GM12878 (cell line): Measurements from ENCODE around the gene POLR2L. TPM values are rescaled to one million over a fixed set of nuclear protein-coding genes. Genes with fewer than 3 reads are reported as not detected.

ENCODE experiments used
- ATAC-seq: fragments of 200-7000 bp; cut with Tn5 transposase; 3 replicates; pipeline ENCODE4 v1.9.1; 2020; ENCODE audit warnings: mild to moderate bottlenecking, moderate library complexity
- BruUV-seq: library from RNA; stranded (reverse); fragments of 400-500 nt; replicated peaks from 2 replicates; lab custom pipeline; 2021; lab: Mats Ljungman, UMichigan
- CTCF ChIA-PET: fragments of 300-600 bp; sonication (Branson Sonifier 250); formaldehyde crosslinking; extraction: SDS; loops from one replicate; lab custom pipeline; 2021; ENCODE audit warnings: inconsistent platforms; lab: Yijun Ruan, JAX
- POLR2A ChIA-PET: fragments of 350-600 bp; formaldehyde crosslinking; extraction: SDS; loops from one replicate; lab custom pipeline; 2021; ENCODE audit warnings: inconsistent platforms; lab: Charles Lee
- RAD21 ChIA-PET: fragments of 300-600 bp; sonication (Branson Sonifier 250); formaldehyde crosslinking; loops from one replicate; lab custom pipeline; 2023; ENCODE audit warnings: antibody characterized with exemption; ENCODE audit not compliant: unreplicated experiment; lab: Charles Lee
- SMC1A ChIA-PET: fragments of 300-600 bp; sonication (Branson Sonifier 250); formaldehyde crosslinking; loops from one replicate; lab custom pipeline; 2023; ENCODE audit not compliant: unreplicated experiment, uncharacterized antibody; lab: Charles Lee
- DNase-seq: peaks from one replicate; pipeline ENCODE4 v3.0.0-alpha.2; 2011; ENCODE audit warnings: low read depth, low spot score
- FAIRE-seq: peaks from 3 replicates; lab custom pipeline; 2011; peaks lifted over from hg19 to GRCh38; lab: Jason Lieb, UNC
- H2AFZ ChIP-seq: 2 replicates; pipeline ENCODE4 v1.6.0; 2011; ENCODE audit warnings: low read depth, low read length, control low read depth; ENCODE audit not compliant: control insufficient read depth
- H3K27ac ChIP-seq: 2 replicates; pipeline ENCODE4 v1.5.1; 2011; ENCODE audit warnings: control low read depth; ENCODE audit not compliant: control insufficient read depth, insufficient read depth
- H3K27me3 ChIP-seq, 2 experiments: replicated peaks in 1 of 2; 2 replicates each; pipeline versions ENCODE4 v1.6.0 to v1.6.1; 2011; ENCODE audit warnings: low read length in 1 of 2; ENCODE audit not compliant: control insufficient read depth in 2 of 2, insufficient read depth in 2 of 2
- H3K36me3 ChIP-seq, 2 experiments: 2 replicates each; pipeline ENCODE4 v1.5.1; 2011; ENCODE audit warnings: low read length in 1 of 2; ENCODE audit not compliant: control insufficient read depth in 2 of 2, insufficient read depth in 2 of 2
- H3K4me1 ChIP-seq: 2 replicates; pipeline ENCODE4 v1.6.1; 2011; ENCODE audit warnings: mild to moderate bottlenecking, low read length, moderate library complexity, mixed read lengths; ENCODE audit not compliant: control insufficient read depth, insufficient read depth
- H3K4me2 ChIP-seq: 2 replicates; pipeline ENCODE4 v1.6.0; 2011; ENCODE audit warnings: control low read depth; ENCODE audit not compliant: control insufficient read depth, insufficient read depth
- H3K4me3 ChIP-seq: fragments of 200-600 bp; sonication (generic); 2 replicates; pipeline ENCODE4 v1.5.1; 2016
- H3K79me2 ChIP-seq: 2 replicates; pipeline ENCODE4 v1.6.0; 2011; ENCODE audit warnings: low read length; ENCODE audit not compliant: control insufficient read depth, insufficient read depth
- H3K9ac ChIP-seq: 2 replicates; pipeline ENCODE4 v1.8.0; 2011; ENCODE audit warnings: low read length, control low read depth, mixed read lengths; ENCODE audit not compliant: control insufficient read depth, insufficient read depth
- H3K9me3 ChIP-seq: replicated peaks from 3 replicates; pipeline ENCODE4 v1.5.1; 2011; ENCODE audit warnings: mild to moderate bottlenecking, low read length; ENCODE audit not compliant: control insufficient read depth, insufficient read depth
- H4K20me1 ChIP-seq: 2 replicates; pipeline ENCODE4 v1.6.0; 2011; ENCODE audit not compliant: control insufficient read depth, insufficient read depth
- CBX3 ChIP-seq: fragments of 200-600 bp; sonication (generic); IDR thresholded peaks from 2 replicates; pipeline ENCODE4 v1.6.1; 2016; ENCODE audit warnings: low read depth, borderline replicate concordance
- CEBPB ChIP-seq, 2 experiments: fragments of 150-350 bp in 1 of 2; IDR thresholded peaks; 2 replicates each; pipeline ENCODE4 v1.6.1; 2012 to 2014; ENCODE audit warnings: low read depth in 2 of 2, low read length in 2 of 2, borderline replicate concordance in 1 of 2, inconsistent platforms in 1 of 2
- ESRRA ChIP-seq: IDR thresholded peaks from 2 replicates; pipeline ENCODE4 v1.6.1; 2012; ENCODE audit warnings: mild to moderate bottlenecking, low read length, improper control_type of control experiment
- ETV6 ChIP-seq, 2 experiments: fragments of 450-650 bp in 1 of 2; IDR thresholded peaks in 1 of 2; conservative IDR thresholded peaks in 1 of 2; 2 replicates each; pipeline ENCODE4 v1.6.1; 2014; ENCODE audit warnings: antibody characterized with exemption in 1 of 2, borderline replicate concordance in 1 of 2, low read depth in 1 of 2, mild to moderate bottlenecking in 1 of 2, moderate library complexity in 1 of 2
- HSF1 ChIP-seq: fragments of 150-350 bp; IDR thresholded peaks from 2 replicates; pipeline ENCODE4 v1.6.1; 2014; ENCODE audit warnings: mild to moderate bottlenecking, low read depth, low read length
- IKZF1 ChIP-seq: fragments of 450-650 bp; conservative IDR thresholded peaks from 2 replicates; pipeline ENCODE4 v1.6.1; 2017; ENCODE audit warnings: antibody characterized with exemption, mild to moderate bottlenecking
- IRF5 ChIP-seq: fragments of 450-650 bp; IDR thresholded peaks from 2 replicates; pipeline ENCODE4 v1.6.1; 2017; ENCODE audit warnings: borderline replicate concordance
- JUNB ChIP-seq: IDR thresholded peaks from 2 replicates; pipeline ENCODE4 v1.6.1; 2016; ENCODE audit warnings: antibody characterized with exemption, mild to moderate bottlenecking
- MEF2A ChIP-seq: IDR thresholded peaks from 2 replicates; pipeline ENCODE4 v1.6.1; 2011; ENCODE audit warnings: low read depth, mild to moderate bottlenecking, low read length, moderate library complexity; ENCODE audit not compliant: insufficient read depth
- NRF1 ChIP-seq: conservative IDR thresholded peaks from 2 replicates; pipeline ENCODE4 v1.6.1; 2011; ENCODE audit warnings: mild to moderate bottlenecking, low read depth, low read length, improper control_type of control experiment
- SMAD1 ChIP-seq: fragments of 450-650 bp; IDR thresholded peaks from 2 replicates; pipeline ENCODE4 v1.6.1; 2018; ENCODE audit warnings: mild to moderate bottlenecking, low read depth; ENCODE audit not compliant: partially characterized antibody
- SMAD5 ChIP-seq: IDR thresholded peaks from 2 replicates; pipeline ENCODE4 v1.6.1; 2016; ENCODE audit warnings: antibody characterized with exemption, low read depth
- SUPT20H ChIP-seq: IDR thresholded peaks from 2 replicates; pipeline ENCODE4 v1.6.1; 2011; ENCODE audit warnings: low read depth, mild to moderate bottlenecking, low read length, moderate library complexity, borderline replicate concordance; ENCODE audit not compliant: control insufficient read depth
- TAF1 ChIP-seq: IDR thresholded peaks from 2 replicates; pipeline ENCODE4 v1.6.1; 2011; ENCODE audit warnings: mild to moderate bottlenecking, low read depth, low read length, borderline replicate concordance
- ZBED1 ChIP-seq: IDR thresholded peaks from 2 replicates; pipeline ENCODE4 v1.6.1; 2016; ENCODE audit warnings: borderline replicate concordance
- ZBTB11 ChIP-seq: fragments of 450-650 bp; formaldehyde crosslinking; IDR thresholded peaks from 2 replicates; pipeline ENCODE4 v1.5.0; 2022; ENCODE audit warnings: mild to moderate bottlenecking, missing genetic modification characterization
- ZNF384 ChIP-seq: IDR thresholded peaks from 2 replicates; pipeline ENCODE4 v1.6.1; 2012; ENCODE audit warnings: low read depth, mild to moderate bottlenecking, low read length, improper control_type of control experiment, borderline replicate concordance
- WGBS: methylation state at CpG from one replicate; pipeline ENCODE4 v1.1.6; 2016; ENCODE audit warnings: low lambda C conversion rate; ENCODE audit not compliant: insufficient replicate concordance, insufficient coverage; ENCODE audit errors: missing lambda C conversion rate; 5-methylcytosine and 5-hydroxymethylcytosine counted together
- in situ Hi-C: fragments of 300-500 bp; cut with MboI; formaldehyde crosslinking; loops from 9 replicates; pipeline ENCODE4 v1.14.3; 2018; ENCODE audit warnings: mixed read lengths
- intact Hi-C: fragments of 100-400 bp; cut with micrococcal nuclease; formaldehyde crosslinking; loops from one replicate; pipeline ENCODE4 v1.14.2; 2022; ENCODE audit not compliant: unreplicated experiment
- polyA plus RNA-seq, 11 experiments: library from polyadenylated mRNA; depleted of rRNA in 4 of 11; unstranded in 6 of 11; stranded (reverse) in 5 of 11; fragments of >200 nt; fragmentation: Nextera tagmentation in 4 of 11; fragmentation: Illumina TruSeq in 1 of 11; extraction: Ambion mirVana in 4 of 11; extraction: Trizol in 1 of 11; gene quantifications; 1 replicate in 1 of 11; 2 replicates in 10 of 11; pipeline versions ENCODE4 v1.2.1 to v1.2.3, GENCODE V29; 2011 to 2016; ENCODE audit warnings: inconsistent platforms in 2 of 11, missing spikeins in 2 of 11, low read depth in 1 of 11
- total RNA-seq, 4 experiments: library from RNA; depleted of rRNA in 3 of 4; stranded (reverse); fragments of >200 nt in 3 of 4; fragmentation: Illumina TruSeq in 1 of 4; extraction: Trizol in 1 of 4; gene quantifications; 2 replicates each; pipeline versions ENCODE4 v1.2.1 to v1.2.3, GENCODE V29; 2013 to 2021

POLR2L gene
- total and polyA plus RNA-seq, 10 of the 15 experiments (the other 5 are each of a cell fraction or from before 2014, with no cell fraction given): 23.1 to 497 (median 125) TPM

- TF ChIP-seq ZBTB11 (CRISPR knock-in tag): no peak
- no peak for TF ChIP-seq CEBPB (IDR thresholded peaks at IDR 0.05; ENCODE audit: borderline replicate concordance in 1 of 2, low read depth in 2 of 2, low read length in 2 of 2)
- no peak for TF ChIP-seq HSF1
- TF ChIP-seq SUPT20H: no peak
- no peak for TF ChIP-seq TAF1
- no peak for TF ChIP-seq ZNF384
- no peak for TF ChIP-seq ESRRA
These were observed 41.2 kb upstream of the POLR2L start (continued) for GRCh38 chr11:883527-883926.

GRCh38 chr11:882596-882995 lies 40.3 kb upstream of the POLR2L start:
- Histone ChIP-seq H3K4me2 (no peak overlapping the region), H4K20me1 (no peaks in the 10 kb centered on the region), H3K27me3 (no peaks in the 10 kb centered on the region), H3K4me3 (no peak overlapping the region), H3K79me2 (no peaks in the 10 kb centered on the region), H2AFZ (no peak overlapping the region), H3K9me3 (no peaks in the 10 kb centered on the region), H3K4me1 (no peaks in the 10 kb centered on the region), H3K9ac (no peak overlapping the region), H3K36me3 (peaks cover 0 to 7% of the 10 kb centered on the region in 2 experiments; a peak in 3 of 4 replicates), H3K27ac (no peak overlapping the region)
- FAIRE-seq (no peak), ATAC-seq (no peak), DNase-seq (no peak)
- in situ Hi-C loops: no loop called here
- 82% methylated on average over 14 of the region's 14 CpGs for WGBS
- ChIA-PET CTCF (no interaction called here), RAD21 (no interaction called here), SMC1A (no interaction called here), POLR2A (no interaction called here)
- intact Hi-C loops: no loop called here
- no TSS peak for BruUV-seq
- TF ChIP-seq JUNB: no peak
- no peak for TF ChIP-seq IKZF1
- TF ChIP-seq ETV6 (conservative IDR thresholded peaks at IDR 0.05 in 1 of 2, IDR thresholded peaks at IDR 0.05 in 1 of 2; ENCODE audit: borderline replicate concordance in 1 of 2, low read depth in 1 of 2): no peak
- no peak for TF ChIP-seq CBX3
- no peak for TF ChIP-seq IRF5
- no peak for TF ChIP-seq MEF2A
- no peak for TF ChIP-seq SMAD5
- no peak for TF ChIP-seq NRF1
- no peak for TF ChIP-seq SMAD1
- TF ChIP-seq ZBED1: no peak
